GM08714 (cell line): ENCODE data around the gene FAM200A.

Source experiments
- H3K4me3 ChIP-seq: fragments of 200-500 bp; sonication (Bioruptor generic); 2 replicates; pipeline ENCODE4 v1.5.1; 2014; ENCODE audit warnings: mild to moderate bottlenecking, low read length, inconsistent platforms
- ZNF274 ChIP-seq: IDR thresholded peaks from 2 replicates; pipeline ENCODE4 v1.6.1; 2012; ENCODE audit warnings: mild to moderate bottlenecking, low read depth, low read length

The FAM200A gene

DNA sequence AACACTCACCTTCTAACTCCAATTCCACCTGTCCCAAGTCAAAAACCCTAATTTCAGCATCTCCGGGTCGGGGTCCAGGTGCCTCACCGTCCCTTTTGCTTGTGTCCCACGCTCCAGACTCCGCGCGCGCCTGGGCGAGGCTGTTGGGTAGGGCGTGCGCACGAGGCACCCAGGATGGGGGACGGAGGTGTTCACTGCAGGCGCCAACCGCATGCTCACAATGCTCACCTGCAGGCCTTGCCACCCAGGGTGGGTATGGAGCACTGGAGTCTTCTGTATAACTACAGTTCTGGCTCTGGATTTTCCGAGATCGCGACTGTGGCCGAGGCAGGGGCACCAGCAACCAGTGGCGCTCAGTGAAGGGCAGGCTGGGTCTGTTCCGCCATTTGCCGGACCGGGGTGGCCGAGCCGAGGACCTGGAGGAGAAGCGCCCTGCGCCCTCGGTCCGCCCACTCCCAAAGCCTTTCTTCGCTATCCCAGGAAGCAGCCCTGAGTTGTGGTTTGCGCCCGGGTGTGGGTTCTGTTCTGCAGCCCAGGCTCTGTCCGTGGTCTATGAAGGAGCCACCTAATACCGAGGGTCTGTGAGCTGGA, 8.7 kb downstream of the FAM200A start:
- no peak for TF ChIP-seq ZNF274
- no peak overlapping the region for H3K4me3 ChIP-seq

DNA sequence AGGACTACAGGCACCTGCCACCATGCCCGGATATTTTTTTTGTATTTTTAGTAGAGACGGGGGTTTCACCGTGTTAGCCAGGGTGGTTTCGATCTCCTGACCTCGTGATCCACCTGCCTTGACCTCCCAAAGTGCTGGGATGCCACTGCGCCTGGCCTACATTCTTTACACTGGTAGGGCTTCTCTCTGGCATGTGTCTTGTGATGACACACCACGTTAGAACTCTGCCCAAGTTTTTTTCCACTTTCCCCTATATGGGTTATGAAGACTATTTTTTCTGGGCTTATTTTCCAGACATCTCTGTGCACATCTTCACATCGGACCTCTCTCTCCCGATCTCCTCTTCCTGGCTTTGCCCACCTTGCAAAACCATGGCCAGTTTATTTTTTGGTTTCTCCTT, 10.7 kb downstream of the FAM200A start:
- H3K4me3 ChIP-seq: no peak overlapping the region
- no peak for TF ChIP-seq ZNF274

DNA sequence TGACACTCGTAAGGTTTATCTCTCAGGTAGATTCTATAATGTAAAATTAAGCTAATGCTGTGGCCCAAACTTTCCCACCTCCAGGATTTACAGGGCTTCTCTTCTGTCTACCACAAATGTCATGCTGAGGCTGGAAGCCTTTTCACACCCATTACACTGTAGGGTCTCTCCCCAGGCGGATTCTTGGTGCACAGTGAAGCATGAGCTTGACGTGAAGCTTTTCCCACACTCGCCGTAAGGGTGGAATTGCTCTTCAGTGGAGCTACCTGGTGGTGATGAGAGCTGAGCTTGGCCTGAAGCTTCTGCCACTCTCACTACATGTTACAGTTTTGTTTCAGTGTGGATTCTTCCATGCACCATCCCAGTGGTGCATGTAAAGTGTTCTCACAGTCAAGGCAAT, 11.4 kb downstream of the FAM200A start:
- H3K4me3 ChIP-seq: no peak overlapping the region
- no peak for TF ChIP-seq ZNF274

DNA sequence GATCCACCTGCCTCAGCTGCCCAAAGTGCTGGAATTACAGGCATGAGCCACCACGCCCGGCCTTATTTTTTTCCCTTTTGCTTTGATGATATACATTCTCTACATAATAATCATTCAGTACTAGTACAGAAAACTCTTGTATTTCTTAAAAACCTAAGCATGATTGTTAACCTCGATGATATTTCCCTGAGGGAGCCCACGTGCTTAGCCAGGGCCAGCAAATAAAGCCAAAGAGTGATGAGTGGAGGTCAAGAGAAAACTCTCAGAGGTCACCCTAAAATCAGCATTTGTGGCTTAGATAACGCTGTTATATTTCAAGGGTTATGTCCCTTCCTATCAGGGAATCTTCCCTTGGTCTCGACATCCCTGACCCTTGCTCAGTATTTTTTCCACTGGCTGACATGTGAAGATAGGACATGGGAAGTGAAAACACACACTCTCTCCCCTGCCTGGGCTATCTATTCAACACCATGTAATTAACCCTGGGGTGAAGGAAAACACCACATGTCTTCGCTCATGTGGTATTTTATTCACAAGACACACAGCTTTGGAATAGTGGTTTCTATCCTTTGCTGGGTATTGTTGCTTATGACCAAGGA, 12.6 kb downstream of the FAM200A start:
- no peak overlapping the region for H3K4me3 ChIP-seq
- no peak for TF ChIP-seq ZNF274

DNA sequence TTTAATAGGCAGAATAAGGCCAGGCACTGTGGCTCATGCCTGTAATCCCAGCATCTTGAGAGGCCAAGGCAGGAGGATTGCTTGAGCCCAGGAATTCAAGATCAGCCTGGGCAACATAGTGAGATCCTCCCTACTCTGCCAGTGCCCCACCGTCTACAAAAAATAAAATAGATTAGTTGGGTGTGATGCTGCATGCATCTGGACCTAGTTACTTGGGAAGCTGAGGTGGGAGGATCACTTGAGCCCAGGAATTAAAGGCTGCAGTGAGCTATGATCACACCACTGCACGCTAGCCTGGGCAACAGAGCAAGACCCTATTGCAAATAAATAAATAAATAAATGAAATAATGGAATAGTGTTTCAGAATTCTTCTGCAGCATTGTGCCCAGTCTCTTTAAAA, 16.2 kb downstream of the FAM200A start:
- no peak for TF ChIP-seq ZNF274
- no peak overlapping the region for H3K4me3 ChIP-seq

DNA sequence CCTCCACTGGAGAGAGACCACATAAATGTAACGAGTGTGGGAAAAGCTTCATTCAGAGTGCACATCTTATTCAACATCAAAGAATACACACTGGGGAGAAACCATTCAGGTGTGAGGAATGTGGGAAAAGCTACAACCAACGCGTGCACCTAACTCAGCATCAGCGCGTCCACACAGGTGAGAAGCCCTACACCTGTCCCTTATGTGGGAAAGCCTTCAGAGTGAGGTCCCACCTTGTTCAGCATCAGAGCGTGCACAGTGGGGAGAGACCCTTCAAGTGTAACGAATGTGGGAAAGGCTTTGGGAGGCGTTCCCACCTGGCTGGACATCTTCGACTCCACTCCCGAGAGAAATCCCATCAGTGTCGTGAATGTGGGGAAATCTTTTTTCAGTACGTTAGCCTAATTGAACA, 20.6 kb downstream of the FAM200A start:
- H3K4me3 ChIP-seq: no peak overlapping the region
- TF ChIP-seq ZNF274: no peak

DNA sequence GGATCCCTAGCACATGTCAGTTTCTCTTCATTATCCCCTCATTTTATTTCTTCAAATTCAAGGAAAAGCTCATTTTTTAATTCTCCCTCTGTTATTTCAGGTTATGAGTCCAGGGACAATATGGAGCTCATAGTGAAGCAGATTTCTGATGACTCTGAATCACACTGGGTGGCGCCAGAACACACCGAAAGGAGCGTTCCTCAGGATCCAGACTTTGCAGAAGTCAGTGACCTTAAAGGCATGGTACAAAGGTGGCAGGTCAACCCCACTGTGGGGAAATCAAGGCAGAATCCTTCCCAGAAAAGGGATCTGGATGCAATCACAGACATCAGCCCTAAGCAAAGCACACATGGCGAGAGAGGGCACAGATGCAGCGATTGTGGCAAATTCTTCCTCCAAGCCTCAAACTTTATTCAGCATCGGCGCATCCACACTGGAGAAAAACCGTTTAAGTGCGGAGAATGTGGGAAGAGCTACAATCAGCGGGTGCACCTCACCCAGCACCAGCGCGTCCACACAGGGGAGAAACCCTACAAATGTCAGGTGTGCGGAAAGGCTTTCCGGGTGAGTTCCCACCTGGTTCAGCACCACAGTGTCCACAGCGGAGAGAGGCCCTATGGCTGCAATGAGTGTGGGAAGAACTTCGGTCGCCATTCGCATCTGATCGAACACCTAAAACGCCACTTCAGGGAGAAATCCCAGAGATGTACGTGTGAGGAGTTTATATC, 26.0 kb downstream of the FAM200A start:
- no peak for TF ChIP-seq ZNF274
- no peak overlapping the region for H3K4me3 ChIP-seq

DNA sequence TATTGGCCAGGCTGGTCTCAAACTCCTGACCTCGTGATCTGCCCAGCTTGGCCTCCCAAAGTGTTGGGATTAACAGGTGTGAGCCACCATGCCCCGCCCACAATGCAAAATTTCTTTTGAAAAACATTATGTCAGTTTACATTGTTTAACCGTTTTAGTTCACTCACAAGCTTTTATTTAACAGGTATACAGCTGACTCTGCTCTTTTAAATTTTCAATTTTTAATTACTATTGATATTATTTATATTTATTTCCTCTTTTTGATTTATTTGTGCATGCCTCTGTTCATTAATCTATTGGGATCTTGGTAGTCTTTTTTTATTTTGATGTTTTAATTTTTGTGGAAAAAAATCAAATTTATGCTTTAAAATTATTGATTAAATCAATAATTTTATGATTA, 30.5 kb downstream of the FAM200A start:
- TF ChIP-seq ZNF274: no peak
- H3K4me3 ChIP-seq: no peak overlapping the region

DNA sequence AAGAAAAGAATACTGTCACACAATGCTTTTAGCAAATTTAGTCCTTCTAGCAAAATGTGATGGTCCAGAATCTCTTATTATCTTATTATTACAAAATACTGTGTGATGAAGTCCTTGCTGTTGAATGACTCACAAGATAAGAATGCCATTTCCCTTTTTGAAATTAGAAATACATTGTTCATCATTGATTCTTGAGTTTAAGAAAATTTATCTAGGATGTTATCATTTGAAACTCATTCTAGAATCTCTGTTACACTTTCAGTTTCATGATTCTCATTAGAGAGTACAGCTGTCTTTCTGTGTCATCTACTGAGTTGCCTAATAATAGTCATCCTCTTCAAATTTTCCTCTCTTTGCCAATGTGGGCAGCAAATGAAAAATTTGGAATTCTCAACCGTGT, 37.9 kb downstream of the FAM200A start:
- TF ChIP-seq ZNF274: no peak

DNA sequence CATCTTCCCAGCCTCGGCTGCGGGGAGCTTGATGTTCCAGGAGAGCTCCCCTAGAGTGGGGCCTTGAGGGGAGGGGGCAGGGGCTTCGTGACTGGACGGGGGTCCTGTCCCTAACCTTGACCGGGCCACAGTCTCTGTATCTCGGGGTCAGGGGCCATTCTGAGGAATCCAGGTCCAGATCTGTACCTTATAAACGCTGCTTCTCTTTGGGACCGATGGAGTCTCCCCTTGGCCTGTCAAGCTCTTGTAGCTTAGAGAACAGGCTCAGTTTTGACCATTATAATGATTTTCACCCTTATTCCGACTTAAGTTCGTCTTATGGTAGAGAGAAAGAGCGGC, 46.6 kb downstream of the FAM200A start:
- no peak for TF ChIP-seq ZNF274
- peak overlapping the region; percentile 95 for H3K4me3 ChIP-seq

More for the DNA sequence above, 37.9 kb downstream of the FAM200A start:
- no peak overlapping the region for H3K4me3 ChIP-seq

DNA sequence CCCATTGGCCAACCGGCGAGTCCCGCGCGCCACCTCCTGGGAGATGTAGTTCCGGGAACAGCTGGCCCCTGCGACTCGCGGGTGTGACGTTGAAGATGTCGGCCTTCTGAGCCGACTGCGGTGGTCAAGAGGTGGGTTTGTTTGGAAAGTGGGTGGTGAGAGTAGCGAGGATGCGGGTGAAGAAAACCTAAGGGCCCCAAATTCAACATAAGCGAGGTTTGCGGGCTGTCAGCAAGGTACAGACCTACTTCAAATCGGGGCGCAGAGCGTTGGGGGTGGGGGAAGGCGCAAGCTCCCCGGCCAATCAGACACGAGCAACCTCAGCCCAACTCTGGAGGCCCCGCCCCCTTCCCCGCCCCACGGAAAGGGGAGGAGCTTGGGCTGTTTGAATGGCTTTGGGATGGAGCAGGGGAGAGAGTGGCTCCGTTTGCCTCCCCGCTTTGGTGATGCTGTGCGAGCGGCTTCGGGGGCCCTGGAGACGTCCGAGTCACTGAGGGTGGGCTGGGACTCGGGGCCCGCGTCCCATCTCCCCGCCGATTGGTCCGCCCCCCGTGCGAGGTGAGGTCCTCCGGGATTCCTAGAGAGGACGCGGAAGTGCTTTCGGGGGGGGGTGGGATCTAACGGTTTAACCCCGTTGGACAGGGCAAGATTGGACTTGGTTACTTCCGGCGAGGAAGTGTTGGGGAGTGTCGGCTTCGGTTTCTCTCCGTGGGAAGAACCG, 47.2 kb downstream of the FAM200A start, which contains the start of gene ZKSCAN5:
Gene ZKSCAN5 (plus strand): TSS at position 60 of the 721 bp plus-strand sequence. CDS start 1,383 bp downstream, outside the sequence.
- no peak for TF ChIP-seq ZNF274
- H3K4me3 ChIP-seq: peak within 1 kb of the TSS; percentile 95

DNA sequence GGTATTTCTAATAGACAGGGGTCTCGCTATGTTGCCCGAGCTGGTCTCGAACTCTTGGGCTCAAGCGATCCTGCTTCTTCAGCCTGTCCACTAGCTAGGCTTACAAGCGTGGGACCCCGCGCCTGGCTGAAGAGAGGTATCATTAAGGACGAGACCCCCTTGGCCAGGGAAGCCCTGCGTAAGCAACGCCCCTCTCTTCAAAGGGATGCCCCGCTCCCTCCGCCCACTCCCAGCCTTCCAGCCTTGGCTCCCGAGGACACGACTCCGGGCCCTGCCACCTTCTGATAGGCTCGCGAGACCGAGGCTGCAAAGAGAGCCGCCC, 47.7 kb downstream of the FAM200A start:
- no peak for TF ChIP-seq ZNF274
- peak overlapping the region; percentile 30; the same call in 1 of the 2 replicates for H3K4me3 ChIP-seq

DNA sequence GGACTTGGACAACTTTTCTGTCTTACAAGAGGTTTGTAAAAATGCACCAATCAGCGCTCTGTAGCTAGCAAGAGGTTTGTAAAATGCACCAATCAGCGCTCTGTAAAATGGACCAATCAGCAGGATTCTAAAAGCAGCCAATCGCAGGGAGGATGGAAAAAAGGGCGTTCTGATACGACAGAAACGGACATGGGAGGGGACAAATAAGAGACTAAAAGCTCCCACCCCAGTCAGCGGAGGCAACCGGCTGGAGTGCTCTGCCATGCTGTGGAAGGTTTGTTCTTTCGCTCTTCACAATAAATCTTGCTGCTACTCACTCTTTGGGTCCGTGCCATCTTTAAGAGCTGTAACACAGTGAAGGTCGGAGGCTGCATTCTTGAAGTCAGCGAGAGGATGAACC, 50.7 kb downstream of the FAM200A start:
- H3K4me3 ChIP-seq: peak overlapping the region; percentile 94; the same call in 1 of the 2 replicates

DNA sequence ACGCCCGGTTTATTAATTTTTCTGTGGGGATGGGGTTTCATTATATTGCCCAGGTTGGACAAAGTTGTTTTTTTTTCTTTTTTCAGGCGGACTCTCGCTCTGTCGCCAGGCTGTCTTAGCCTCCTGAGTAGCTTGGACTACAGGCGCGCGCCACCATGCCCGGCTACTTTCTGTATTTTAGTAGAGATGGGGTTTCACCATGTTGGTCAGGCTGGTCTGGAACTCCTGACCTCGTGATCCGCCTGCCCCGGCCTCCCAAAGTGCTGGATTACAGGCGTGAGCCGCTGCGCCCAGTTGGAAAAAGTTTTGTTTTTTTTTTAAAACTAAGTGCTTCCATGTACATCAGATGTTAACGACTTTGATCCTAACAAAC, 51.3 kb downstream of the FAM200A start:
- peak overlapping the region; percentile 94 for H3K4me3 ChIP-seq
- TF ChIP-seq ZNF274: no peak
